Peyer's patch (tissue), 4 donors: Measurements from ENCODE around the gene NFKBIZ.

Experiments used
- CTCF ChIP-seq, 6 experiments: fragments of 450-650 bp in 4 of 6; fragments of 200-600 bp in 2 of 6; sonication (generic) in 1 of 6; IDR thresholded peaks; one replicate each; pipeline ENCODE4 v1.5.1; 2017 to 2019; ENCODE audit warnings: antibody characterized with exemption in 6 of 6, mild to moderate bottlenecking in 3 of 6, moderate library complexity in 1 of 6
- POLR2A ChIP-seq, 2 donors: fragments of 450-650 bp; IDR thresholded peaks; one replicate each; pipeline ENCODE4 v1.5.1; 2017; ENCODE audit warnings: antibody characterized with exemption in 2 of 2, mild to moderate bottlenecking in 2 of 2, moderate library complexity in 2 of 2

- TF ChIP-seq CTCF (IDR thresholded peaks at IDR 0.05) (no peak), POLR2A (IDR thresholded peaks at IDR 0.05) (no peak)
These were observed 20.8 kb downstream of the NFKBIZ start for GRCh38 chr3:101870138-101870537.
